ENCODE results near the gene CD247. TPM values are rescaled to one million over a fixed set of nuclear protein-coding genes. Genes with fewer than 3 reads are reported as not detected.

CD247 gene
- total RNA-seq, 1 experiment from 2014 or later: 0.97 TPM

DNA sequence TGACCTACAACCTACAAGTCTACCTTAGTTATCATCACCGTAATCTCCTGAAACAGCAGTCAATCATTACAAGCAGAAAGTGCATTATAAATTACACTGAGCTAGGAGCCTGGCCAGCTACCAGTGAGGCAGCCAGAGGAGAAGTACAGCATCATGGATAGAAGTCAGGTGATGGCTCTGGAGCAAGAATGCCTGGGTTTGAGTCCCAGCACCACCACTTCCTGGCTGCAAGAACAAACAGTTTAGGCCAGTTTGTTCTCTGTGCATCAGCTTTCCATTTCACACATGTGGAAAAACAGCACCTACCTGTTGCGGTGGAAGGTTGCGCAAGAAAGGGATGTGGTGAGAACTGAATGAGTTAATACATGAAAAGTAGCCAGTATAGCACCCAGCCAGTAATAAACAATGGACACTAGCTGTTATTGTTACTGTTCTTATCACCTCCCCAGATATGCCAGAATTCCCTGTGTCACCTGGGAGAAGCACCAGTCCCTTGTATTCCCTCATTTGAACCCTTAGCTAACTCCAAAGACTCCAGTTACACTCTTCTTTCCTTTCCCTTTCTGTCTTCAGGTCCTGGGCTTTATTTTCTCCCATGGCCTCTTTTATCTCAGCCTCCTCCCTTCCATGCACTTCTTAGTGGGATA, 26.2 kb upstream of the CD247 start:
- Mint-ChIP-seq H3K9me3 (ENCODE audit: low read depth, unreplicated experiment) (no peaks in the 10 kb centered on the region), H3K4me1 (ENCODE audit: low read depth, unreplicated experiment) (peaks cover 14% of the 10 kb centered on the region), H3K27ac (ENCODE audit: unreplicated experiment) (peak overlapping the region; percentile 4), H3K36me3 (ENCODE audit: insufficient read depth, unreplicated experiment) (peaks cover 5% of the 10 kb centered on the region), H3K27me3 (ENCODE audit: unreplicated experiment) (no peaks in the 10 kb centered on the region), H3K4me3 (ENCODE audit: low read depth, unreplicated experiment) (no peak overlapping the region)
- intact Hi-C loops (cut with micrococcal nuclease; ENCODE audit: unreplicated experiment): no loop called here
- CTCF ChIA-PET: interaction anchor here (0.5 to 1.4 kb wide), 4 partner anchors 9 to 1826 kb away, joined by 4 to 6 read pairs (median 6); partner anchors contain the start of gene CREG1
- no TSS peak for BruUV-seq (replicated peaks)
- TF ChIP-seq CTCF (IDR thresholded peaks at IDR 0.05; ENCODE audit: unreplicated experiment): no peak
- peak; percentile 72 for DNase-seq

DNA sequence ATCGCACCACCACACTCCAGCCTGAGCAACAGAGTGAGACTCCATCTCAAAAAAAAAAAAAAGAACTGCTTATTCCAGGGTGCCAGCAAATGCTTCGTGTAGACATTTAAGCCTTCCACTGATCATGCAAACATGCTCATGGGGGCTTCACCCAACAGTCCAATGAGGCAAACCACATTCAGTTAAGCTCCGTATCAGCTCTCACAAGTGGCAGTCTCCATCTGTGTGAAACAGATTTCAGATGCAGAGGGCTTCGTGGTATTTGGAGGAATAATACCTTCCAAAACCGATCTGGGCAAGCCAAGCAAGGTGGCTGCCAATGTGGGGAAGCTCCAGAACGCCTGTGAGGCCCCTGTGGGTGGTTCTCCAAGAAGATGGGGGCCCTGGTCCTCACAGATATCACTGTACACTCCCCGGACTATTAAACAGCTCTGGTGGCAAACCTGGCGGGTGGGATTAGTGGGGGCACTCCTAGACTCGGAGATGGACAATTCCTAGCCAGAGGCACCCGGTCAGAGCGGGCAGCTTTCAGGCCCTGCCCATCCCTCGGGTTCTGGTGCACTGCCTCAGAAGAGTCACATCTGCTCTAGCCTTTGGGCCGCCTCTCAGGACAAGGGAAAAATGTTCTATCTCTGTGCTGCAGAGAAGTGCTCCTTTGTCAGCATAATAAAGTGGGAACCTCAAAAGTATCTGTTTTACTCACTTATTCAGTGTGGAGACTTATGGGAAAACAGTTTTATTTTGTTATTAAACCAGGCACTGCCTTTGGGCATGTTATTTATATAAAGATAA, 25.1 kb upstream of the CD247 start:
- H3K36me3 Mint-ChIP-seq (ENCODE audit: insufficient read depth, unreplicated experiment): peaks cover 5% of the 10 kb centered on the region
- H3K27ac Mint-ChIP-seq (ENCODE audit: unreplicated experiment): no peak overlapping the region
- no peaks in the 10 kb centered on the region for H3K27me3 Mint-ChIP-seq (ENCODE audit: unreplicated experiment)
- intact Hi-C loops (cut with micrococcal nuclease; ENCODE audit: unreplicated experiment): no loop called here
- no peaks in the 10 kb centered on the region for H3K9me3 Mint-ChIP-seq (ENCODE audit: low read depth, unreplicated experiment)
- H3K4me1 Mint-ChIP-seq (ENCODE audit: low read depth, unreplicated experiment): peaks cover 14% of the 10 kb centered on the region
- CTCF ChIA-PET: interaction anchor here (1.4 to 1.6 kb wide), 2 partner anchors 10 kb away, joined by 3 to 6 read pairs; partner anchors contain the start of gene CREG1
- no peak overlapping the region for H3K4me3 Mint-ChIP-seq (ENCODE audit: low read depth, unreplicated experiment)
- no TSS peak for BruUV-seq (replicated peaks)
- no peak for DNase-seq
- no peak for TF ChIP-seq CTCF (IDR thresholded peaks at IDR 0.05; ENCODE audit: unreplicated experiment)

DNA sequence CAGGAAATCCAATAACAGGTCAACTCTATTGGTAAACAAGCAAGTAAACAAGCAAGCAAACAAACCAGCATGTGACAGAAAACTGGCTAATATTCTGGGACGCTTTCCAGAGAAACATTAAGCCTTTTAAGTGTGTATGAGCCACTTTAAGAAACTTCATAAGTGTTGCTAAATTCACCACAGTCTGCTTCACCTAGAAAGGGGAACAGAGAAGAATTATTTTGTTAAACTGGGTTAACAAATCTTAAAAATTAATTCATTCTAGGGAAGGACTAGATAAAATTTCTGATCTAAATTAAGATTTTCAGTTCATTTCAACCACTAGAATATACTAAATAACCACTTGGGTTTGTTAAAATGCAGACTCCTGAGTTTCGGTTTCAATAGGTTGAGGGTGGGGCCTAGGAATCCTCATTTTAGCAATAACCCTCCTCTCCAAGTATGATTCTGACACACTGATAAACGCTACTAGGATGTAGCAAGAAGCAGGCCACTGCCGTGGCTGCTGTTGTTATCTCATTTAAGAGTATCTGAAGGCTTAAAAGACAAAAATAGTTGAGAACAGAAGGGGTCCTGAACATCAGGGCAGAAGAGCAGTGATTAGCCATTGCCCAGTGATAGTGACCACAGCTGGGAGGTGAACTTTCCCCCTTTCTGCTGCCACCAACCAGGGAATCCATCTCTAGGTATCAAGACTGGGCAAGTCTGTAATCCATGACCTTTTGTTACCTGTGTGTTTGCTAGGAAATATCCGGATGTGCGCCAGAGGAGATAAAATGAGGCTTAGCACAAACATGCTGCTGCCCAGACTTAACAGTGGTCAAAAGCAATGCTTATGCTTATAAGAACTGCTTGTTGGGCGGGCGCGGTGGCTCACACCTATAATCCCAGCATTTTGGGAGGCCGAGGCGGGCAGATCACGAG, 24.0 kb upstream of the CD247 start:
- no peak overlapping the region for H3K4me3 Mint-ChIP-seq (ENCODE audit: low read depth, unreplicated experiment)
- intact Hi-C loops (cut with micrococcal nuclease; ENCODE audit: unreplicated experiment): no loop called here
- H3K27ac Mint-ChIP-seq (ENCODE audit: unreplicated experiment): no peak overlapping the region
- H3K36me3 Mint-ChIP-seq (ENCODE audit: insufficient read depth, unreplicated experiment): peaks cover 5% of the 10 kb centered on the region
- BruUV-seq (replicated peaks): no TSS peak
- no peak for DNase-seq
- no peaks in the 10 kb centered on the region for H3K27me3 Mint-ChIP-seq (ENCODE audit: unreplicated experiment)
- no peak for TF ChIP-seq CTCF (IDR thresholded peaks at IDR 0.05; ENCODE audit: unreplicated experiment)
- H3K4me1 Mint-ChIP-seq (ENCODE audit: low read depth, unreplicated experiment): peaks cover 14% of the 10 kb centered on the region
- CTCF ChIA-PET: interaction anchor here (1.6 kb wide), 1 partner anchor 9 kb away, joined by 3 read pairs; no protein-coding TSS in a partner anchor
- no peaks in the 10 kb centered on the region for H3K9me3 Mint-ChIP-seq (ENCODE audit: low read depth, unreplicated experiment)

DNA sequence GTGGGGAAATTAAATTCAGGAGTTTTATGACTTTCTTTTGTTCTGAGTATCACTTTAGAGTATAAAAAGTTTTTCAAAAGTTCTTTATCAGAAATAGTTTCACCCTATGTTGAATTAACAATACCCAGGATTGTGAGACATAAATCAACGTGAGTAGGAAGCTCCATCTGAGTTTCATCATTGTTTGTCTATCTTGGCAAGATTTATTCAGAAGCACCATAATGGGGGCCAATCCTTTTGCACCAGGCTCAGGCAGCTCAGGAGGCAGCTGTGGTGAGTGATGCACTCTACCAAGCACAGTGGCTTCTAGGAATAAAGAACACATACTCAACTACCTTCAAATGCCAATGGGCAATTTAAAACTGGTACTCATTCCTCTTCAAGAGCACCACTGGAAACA, 23.3 kb upstream of the CD247 start:
- BruUV-seq (replicated peaks): no TSS peak
- no peak overlapping the region for H3K27ac Mint-ChIP-seq (ENCODE audit: unreplicated experiment)
- CTCF ChIA-PET: interaction anchor here (1.6 kb wide), 1 partner anchor 8 kb away, joined by 3 read pairs; no protein-coding TSS in a partner anchor
- H3K36me3 Mint-ChIP-seq (ENCODE audit: insufficient read depth, unreplicated experiment): peaks cover 5% of the 10 kb centered on the region
- H3K4me1 Mint-ChIP-seq (ENCODE audit: low read depth, unreplicated experiment): peaks cover 14% of the 10 kb centered on the region
- no peak overlapping the region for H3K4me3 Mint-ChIP-seq (ENCODE audit: low read depth, unreplicated experiment)
- TF ChIP-seq CTCF (IDR thresholded peaks at IDR 0.05; ENCODE audit: unreplicated experiment): no peak
- no peak for DNase-seq
- no peaks in the 10 kb centered on the region for H3K9me3 Mint-ChIP-seq (ENCODE audit: low read depth, unreplicated experiment)
- intact Hi-C loops (cut with micrococcal nuclease; ENCODE audit: unreplicated experiment): no loop called here
- no peaks in the 10 kb centered on the region for H3K27me3 Mint-ChIP-seq (ENCODE audit: unreplicated experiment)
